Measurements from ENCODE around the gene C5orf24. TPM values are rescaled to one million over a fixed set of nuclear protein-coding genes. Genes with fewer than 3 reads are reported as not detected.

The C5orf24 gene
- total RNA-seq, 1 experiment from 2014 or later: 29.2 TPM

- Histone ChIP-seq H3K27me3 (ENCODE audit: insufficient read depth, low read depth) (no peaks in the 10 kb centered on the region), H3K9me3 (ENCODE audit: insufficient read depth, low read depth) (no peaks in the 10 kb centered on the region), H3K4me1 (replicated peaks; ENCODE audit: insufficient read depth) (no peaks in the 10 kb centered on the region), H3K4me3 (no peak overlapping the region), H3K27ac (no peak overlapping the region), H3K9me2 (ENCODE audit: insufficient read depth) (no peaks in the 10 kb centered on the region; the same call in 1 of the 2 replicates), H3F3A (ENCODE audit: insufficient read depth, low read depth) (peaks cover 19% of the 10 kb centered on the region; the same call in 1 of the 2 replicates), H3K36me3 (ENCODE audit: low read depth) (no peaks in the 10 kb centered on the region), H3K79me2 (ENCODE audit: low read depth) (no peaks in the 10 kb centered on the region), H2AFZ (no peak overlapping the region), H4K20me1 (ENCODE audit: insufficient read depth) (no peaks in the 10 kb centered on the region), H3K4me2 (no peak overlapping the region)
- TF ChIP-seq CTCF (conservative IDR thresholded peaks at IDR 0.05) (no peak), EZH2 (IDR thresholded peaks at IDR 0.05; ENCODE audit: low read depth) (no peak)
- DNase-seq: no peak
- ChIA-PET POLR2A (ENCODE audit: unreplicated experiment) (interaction anchor here (0.6 kb wide), 1 partner anchor 739 kb away, joined by 5 read pairs; no protein-coding TSS in a partner anchor), CTCF (no interaction called here)
- intact Hi-C loops (cut with micrococcal nuclease; ENCODE audit: unreplicated experiment): no loop called here
- BruUV-seq (replicated peaks): no TSS peak
Observed at GRCh38 chr5:134864707-134865106, 18.9 kb downstream of the C5orf24 start.

GRCh38 chr5:134873494-134873893 lies 27.7 kb downstream of the C5orf24 start:
- Histone ChIP-seq H3F3A (ENCODE audit: insufficient read depth, low read depth) (peaks cover 9% of the 10 kb centered on the region; the same call in 1 of the 2 replicates), H3K9me3 (ENCODE audit: insufficient read depth, low read depth) (no peaks in the 10 kb centered on the region), H3K4me2 (peak overlapping the region; percentile 95), H4K20me1 (ENCODE audit: insufficient read depth) (no peaks in the 10 kb centered on the region), H3K36me3 (ENCODE audit: low read depth) (0 out of 2 replicates have a peak, but pooled peaks cover 2% of the 10 kb centered on the region), H2AFZ (peak overlapping the region; percentile 99), H3K27me3 (ENCODE audit: insufficient read depth, low read depth) (no peaks in the 10 kb centered on the region), H3K79me2 (ENCODE audit: low read depth) (peaks cover 8% of the 10 kb centered on the region; the same call in 1 of the 2 replicates), H3K4me1 (replicated peaks; ENCODE audit: insufficient read depth) (0 out of 2 replicates have a peak, but pooled peaks cover 8% of the 10 kb centered on the region), H3K9me2 (ENCODE audit: insufficient read depth) (no peaks in the 10 kb centered on the region), H3K27ac (no peak overlapping the region), H3K4me3 (peak overlapping the region; percentile 85; the same call in 1 of the 2 replicates)
- ChIA-PET CTCF (no interaction called here), POLR2A (ENCODE audit: unreplicated experiment) (no interaction called here)
- BruUV-seq (replicated peaks): no TSS peak
- TF ChIP-seq EZH2 (IDR thresholded peaks at IDR 0.05; ENCODE audit: low read depth) (no peak), CTCF (conservative IDR thresholded peaks at IDR 0.05) (no peak)
- no peak for DNase-seq
- intact Hi-C loops (cut with micrococcal nuclease; ENCODE audit: unreplicated experiment): no loop called here

- Histone ChIP-seq H3F3A (ENCODE audit: insufficient read depth, low read depth) (peaks cover 9% of the 10 kb centered on the region; the same call in 1 of the 2 replicates), H3K4me1 (replicated peaks; ENCODE audit: insufficient read depth) (0 out of 2 replicates have a peak, but pooled peaks cover 8% of the 10 kb centered on the region), H3K27ac (peak within 1 kb of the TSS; percentile 42), H3K4me3 (peak within 1 kb of the TSS; percentile 85), H2AFZ (peak within 1 kb of the TSS; percentile 99), H3K27me3 (ENCODE audit: insufficient read depth, low read depth) (no peaks in the 10 kb centered on the region), H3K9me3 (ENCODE audit: insufficient read depth, low read depth) (no peaks in the 10 kb centered on the region), H3K36me3 (ENCODE audit: low read depth) (0 out of 2 replicates have a peak, but pooled peaks cover 2% of the 10 kb centered on the region), H3K9me2 (ENCODE audit: insufficient read depth) (no peaks in the 10 kb centered on the region), H3K79me2 (ENCODE audit: low read depth) (peaks cover 8% of the 10 kb centered on the region; the same call in 1 of the 2 replicates), H4K20me1 (ENCODE audit: insufficient read depth) (no peaks in the 10 kb centered on the region), H3K4me2 (peak within 1 kb of the TSS; percentile 95)
- intact Hi-C loops (cut with micrococcal nuclease; ENCODE audit: unreplicated experiment): loop anchor here (1.0 to 2.0 kb wide), 2 partner anchors 29 to 31 kb away; partner anchors contain the start of genes C5orf24 and PCBD2
- CTCF ChIA-PET: no interaction called here
- BruUV-seq (replicated peaks): TSS peak; percentile 30
- DNase-seq: peak; percentile 62 to 80
- POLR2A ChIA-PET (ENCODE audit: unreplicated experiment): interaction anchor here (0.5 kb wide), 1 partner anchor 12 kb away, joined by 7 read pairs; no protein-coding TSS in a partner anchor
- TF ChIP-seq EZH2 (IDR thresholded peaks at IDR 0.05; ENCODE audit: low read depth) (no peak), CTCF (conservative IDR thresholded peaks at IDR 0.05) (no peak)
Observed at GRCh38 chr5:134873987-134874830, 28.4 kb downstream of the C5orf24 start, which contains the start of gene TXNDC15. Gene TXNDC15 (plus strand): TSS chr5:134874371. CDS start chr5:134874428, 57 bp downstream.

Measured in PC-9 (cell line).